Esophagus muscularis mucosa (tissue), 4 donors: ENCODE results near the gene FZD10. TPM values are rescaled to one million over a fixed set of nuclear protein-coding genes. Genes with fewer than 3 reads are reported as not detected.

Experiments
- DNase-seq: peaks from one replicate; pipeline ENCODE4 v3.0.0-alpha.2; 2017; ENCODE audit errors: extremely low spot score
- H3K27ac ChIP-seq, 4 donors: fragments of 200-600 bp; sonication (generic); replicated peaks in 1 of 4; 1 replicate in 3 of 4; 2 replicates in 1 of 4; pipeline ENCODE4 v1.5.1; 2016 to 2019; ENCODE audit warnings: mild to moderate bottlenecking in 1 of 4
- H3K27me3 ChIP-seq, 4 donors: fragments of 200-600 bp; sonication (generic); one replicate each; pipeline versions ENCODE4 v1.5.1 to v1.6.0; 2016 to 2019
- H3K36me3 ChIP-seq, 4 donors: fragments of 200-600 bp; sonication (generic); one replicate each; pipeline ENCODE4 v1.5.1; 2016 to 2019
- H3K4me1 ChIP-seq, 4 donors: fragments of 200-600 bp; sonication (generic); one replicate each; pipeline ENCODE4 v1.5.1; 2016 to 2019
- H3K4me3 ChIP-seq, 4 donors: fragments of 200-600 bp; sonication (generic); 1 replicate in 2 of 4; 2 replicates in 2 of 4; pipeline ENCODE4 v1.5.1; 2016 to 2019; ENCODE audit warnings: mild to moderate bottlenecking in 4 of 4, moderate library complexity in 1 of 4
- H3K9me3 ChIP-seq, 4 donors: fragments of 200-600 bp; sonication (generic); 1 replicate in 3 of 4; 2 replicates in 1 of 4; pipeline ENCODE4 v1.5.1; 2016 to 2019
- CTCF ChIP-seq, 3 experiments: fragments of 200-600 bp in 2 of 3; fragments of 450-650 bp in 1 of 3; sonication (generic) in 2 of 3; IDR thresholded peaks; one replicate each; pipeline ENCODE4 v1.5.1; 2017 to 2019; ENCODE audit warnings: antibody characterized with exemption in 3 of 3, mild to moderate bottlenecking in 2 of 3, moderate library complexity in 1 of 3
- EP300 ChIP-seq: sonication (generic); formaldehyde crosslinking; IDR thresholded peaks from one replicate; pipeline ENCODE4 v1.6.1; 2017; ENCODE audit warnings: antibody characterized with exemption
- POLR2A ChIP-seq: fragments of 450-650 bp; IDR thresholded peaks from one replicate; pipeline ENCODE4 v1.6.1; 2017; ENCODE audit warnings: antibody characterized with exemption, moderate library complexity, mild to moderate bottlenecking, low read depth
- POLR2AphosphoS5 ChIP-seq, 2 donors: sonication (generic); formaldehyde crosslinking; IDR thresholded peaks; one replicate each; pipeline ENCODE4 v1.6.1; 2017; ENCODE audit warnings: antibody characterized with exemption in 2 of 2
- WGBS: methylation state at CpG from one replicate; pipeline ENCODE4 v1.1.5; 2018; 5-methylcytosine and 5-hydroxymethylcytosine counted together
- intact Hi-C: fragments of 100-400 bp; cut with DNase I; formaldehyde crosslinking; loops from one replicate; pipeline ENCODE4 v1.15.1; 2023
- total RNA-seq, 4 donors: library from RNA; depleted of rRNA; stranded (reverse); fragments of >200 nt; gene quantifications; one replicate each; pipeline versions ENCODE4 v1.1.0 to v1.2.1, GENCODE V29; 2016

FZD10 gene
- total RNA-seq, 4 donors from 2014 or later, result 0.42 to 1.5 (median 1.0) TPM

GRCh38 chr12:130120012-130120805 is 42.1 kb upstream of the FZD10 start:
- Histone ChIP-seq H3K4me1 (peaks cover 0 to 9% (median 0%) of the 10 kb centered on the region in 4 donors), H3K36me3 (no peaks in the 10 kb centered on the region), H3K27me3 (peaks cover 0 to 30% (median 0%) of the 10 kb centered on the region in 4 donors), H3K27ac (no peak overlapping the region), H3K9me3 (no peaks in the 10 kb centered on the region), H3K4me3 (no peak overlapping the region)
- no peak for DNase-seq
- WGBS, result 89% methylated on average over 10 of the region's 31 CpGs
- no peak for TF ChIP-seq CTCF (IDR thresholded peaks at IDR 0.05)
- intact Hi-C loops, result no loop called here

- H3K9me3 ChIP-seq, result no peaks in the 10 kb centered on the region
- no peaks in the 10 kb centered on the region for H3K36me3 ChIP-seq
- H3K27me3 ChIP-seq, result peaks cover 0 to 25% (median 0%) of the 10 kb centered on the region in 4 donors
- DNase-seq, result no peak
- 54% methylated on average over 11 of the region's 11 CpGs for WGBS
- H3K4me1 ChIP-seq, result peaks cover 0 to 9% (median 0%) of the 10 kb centered on the region in 4 donors
- H3K4me3 ChIP-seq, result no peak overlapping the region
- intact Hi-C loops, result no loop called here
- no peak overlapping the region for H3K27ac ChIP-seq
- no peak for TF ChIP-seq POLR2A
- TF ChIP-seq POLR2AphosphoS5 (IDR thresholded peaks at IDR 0.05), result no peak
- no peak for TF ChIP-seq EP300
- TF ChIP-seq CTCF (IDR thresholded peaks at IDR 0.05), result no peak
Measured at GRCh38 chr12:130121226-130122000, 40.9 kb upstream of the FZD10 start.

GRCh38 chr12:130122356-130122755 is 39.9 kb upstream of the FZD10 start:
- no peak for DNase-seq
- H3K4me1 ChIP-seq, result peaks cover 0 to 16% (median 0%) of the 10 kb centered on the region in 4 donors
- TF ChIP-seq CTCF (IDR thresholded peaks at IDR 0.05), result no peak
- no peak for TF ChIP-seq POLR2A
- no peak for TF ChIP-seq EP300
- no peak for TF ChIP-seq POLR2AphosphoS5 (IDR thresholded peaks at IDR 0.05)
- H3K27ac ChIP-seq, result no peak overlapping the region
- intact Hi-C loops, result no loop called here
- WGBS, result 56% methylated on average over 4 of the region's 4 CpGs
- H3K4me3 ChIP-seq, result no peak overlapping the region
- no peaks in the 10 kb centered on the region for H3K36me3 ChIP-seq
- no peaks in the 10 kb centered on the region for H3K9me3 ChIP-seq
- peaks cover 0 to 20% (median 0%) of the 10 kb centered on the region in 4 donors for H3K27me3 ChIP-seq

GRCh38 chr12:130124106-130124505 is 38.2 kb upstream of the FZD10 start:
- no peak overlapping the region for H3K4me3 ChIP-seq
- H3K9me3 ChIP-seq, result peaks cover 0 to 7% (median 1%) of the 10 kb centered on the region in 4 donors
- H3K27me3 ChIP-seq, result peaks cover 0 to 14% (median 0%) of the 10 kb centered on the region in 4 donors
- DNase-seq, result no peak
- TF ChIP-seq CTCF (IDR thresholded peaks at IDR 0.05) (no peak), POLR2AphosphoS5 (IDR thresholded peaks at IDR 0.05) (no peak), EP300 (no peak), POLR2A (no peak)
- intact Hi-C loops, result no loop called here
- WGBS, result 89% methylated on average over 4 of the region's 4 CpGs
- peaks cover 0 to 24% (median 2%) of the 10 kb centered on the region in 4 donors for H3K4me1 ChIP-seq
- no peak overlapping the region for H3K27ac ChIP-seq
- no peaks in the 10 kb centered on the region for H3K36me3 ChIP-seq
